Sigmoid colon (tissue), 7 donors: Measurements from ENCODE around the gene FEM1A. TPM values are rescaled to one million over a fixed set of nuclear protein-coding genes. Genes with fewer than 3 reads are reported as not detected.

Experiments
- DNase-seq: peaks from one replicate; pipeline ENCODE4 v3.0.0-alpha.2; 2019
- H3K27ac ChIP-seq, 4 donors: fragments of 200-600 bp; sonication (generic); one replicate each; pipeline ENCODE4 v1.5.1; 2016 to 2019; ENCODE audit warnings: mild to moderate bottlenecking in 1 of 4
- H3K27me3 ChIP-seq, 3 donors: fragments of 200-600 bp; sonication (generic); one replicate each; pipeline ENCODE4 v1.5.1; 2019; ENCODE audit warnings: mild to moderate bottlenecking in 1 of 3
- H3K36me3 ChIP-seq, 4 donors: fragments of 200-600 bp; sonication (generic); one replicate each; pipeline ENCODE4 v1.5.1; 2016 to 2019
- H3K4me1 ChIP-seq, 4 donors: fragments of 200-600 bp; sonication (generic); one replicate each; pipeline ENCODE4 v1.5.1; 2017 to 2019
- H3K4me3 ChIP-seq, 4 donors: fragments of 200-600 bp; sonication (generic); one replicate each; pipeline ENCODE4 v1.5.1; 2017 to 2019; ENCODE audit warnings: mild to moderate bottlenecking in 2 of 4, moderate library complexity in 1 of 4
- H3K9me3 ChIP-seq, 4 donors: fragments of 200-600 bp in 3 of 4; sonication (generic) in 3 of 4; one replicate each; pipeline versions ENCODE4 v1.5.1 to v1.6.1; 2013 to 2019
- CTCF ChIP-seq, 4 experiments: fragments of 450-650 bp in 3 of 4; fragments of 200-600 bp in 1 of 4; IDR thresholded peaks; one replicate each; pipeline ENCODE4 v1.5.1; 2016 to 2019; ENCODE audit warnings: antibody characterized with exemption in 4 of 4, mild to moderate bottlenecking in 3 of 4, moderate library complexity in 2 of 4
- EP300 ChIP-seq, 4 donors: sonication (generic); formaldehyde crosslinking; IDR thresholded peaks; one replicate each; pipeline ENCODE4 v1.6.1; 2017; ENCODE audit warnings: antibody characterized with exemption in 4 of 4
- POLR2A ChIP-seq, 2 donors: fragments of 450-650 bp; IDR thresholded peaks; one replicate each; pipeline ENCODE4 v1.6.1; 2016; ENCODE audit warnings: antibody characterized with exemption in 2 of 2, mild to moderate bottlenecking in 2 of 2, moderate library complexity in 2 of 2
- POLR2AphosphoS5 ChIP-seq, 4 donors: sonication (generic); formaldehyde crosslinking; IDR thresholded peaks; one replicate each; pipeline ENCODE4 v1.6.1; 2017; ENCODE audit warnings: antibody characterized with exemption in 4 of 4
- WGBS, 2 donors: extraction: QIAGEN DNeasy Blood & Tissue Kit; methylation state at CpG; one replicate each; pipeline ENCODE4 v1.1.7; 2013; 5-methylcytosine and 5-hydroxymethylcytosine counted together
- intact Hi-C: fragments of 100-400 bp; cut with DNase I; formaldehyde crosslinking; loops from one replicate; pipeline ENCODE4 v1.15.1; 2023
- polyA plus RNA-seq, 3 donors: library from polyadenylated mRNA; stranded (reverse); fragments of 200-250 nt; gene quantifications; one replicate each; pipeline ENCODE4 v1.2.3, GENCODE V29; 2013
- total RNA-seq, 4 donors: library from RNA; depleted of rRNA; stranded (reverse); fragments of >200 nt; gene quantifications; one replicate each; pipeline ENCODE4 v1.1.0, GENCODE V29; 2016
- donor health status: healthy with polysubstance abuse.
- donor health status: Bipolar disorder and iron deficiency.
- donor health status: healthy.

FEM1A gene
- total and polyA plus RNA-seq, 7 donors: 3.0 to 12.9 (median 10.2) TPM

GRCh38 chr19:4772566-4772965, 19.0 kb upstream of the FEM1A start:
- WGBS, 2 donors: 32 to 56% methylated on average over 2 of the region's 2 CpGs
- no peaks in the 10 kb centered on the region for H3K9me3 ChIP-seq
- no peak for TF ChIP-seq EP300 (IDR thresholded peaks at IDR 0.05)
- TF ChIP-seq CTCF (IDR thresholded peaks at IDR 0.05): no peak
- no peak for TF ChIP-seq POLR2A (IDR thresholded peaks at IDR 0.05)
- no peak for TF ChIP-seq POLR2AphosphoS5 (IDR thresholded peaks at IDR 0.05)
- DNase-seq: no peak
- H3K27ac ChIP-seq: no peak overlapping the region
- no peaks in the 10 kb centered on the region for H3K4me1 ChIP-seq
- H3K27me3 ChIP-seq: peaks cover 0 to 5% (median 0%) of the 10 kb centered on the region in 3 donors
- intact Hi-C loops: no loop called here
- no peaks in the 10 kb centered on the region for H3K36me3 ChIP-seq
- no peak overlapping the region for H3K4me3 ChIP-seq

GRCh38 chr19:4773047-4773640, 18.4 kb upstream of the FEM1A start:
- Histone ChIP-seq H3K9me3 (no peaks in the 10 kb centered on the region), H3K27ac (no peak overlapping the region), H3K36me3 (no peaks in the 10 kb centered on the region), H3K4me3 (no peak overlapping the region), H3K27me3 (peaks cover 0 to 5% (median 0%) of the 10 kb centered on the region in 3 donors), H3K4me1 (no peaks in the 10 kb centered on the region)
- DNase-seq: no peak
- WGBS, 2 donors: 40 to 67% methylated on average over 9 of the region's 9 CpGs
- intact Hi-C loops: no loop called here
- TF ChIP-seq CTCF (IDR thresholded peaks at IDR 0.05) (no peak), EP300 (IDR thresholded peaks at IDR 0.05) (no peak), POLR2A (IDR thresholded peaks at IDR 0.05) (no peak), POLR2AphosphoS5 (IDR thresholded peaks at IDR 0.05) (no peak)

- whole genome bisulfite sequencing, 2 donors: 51 to 52% methylated on average over 3 of the region's 3 CpGs
- no peaks in the 10 kb centered on the region for H3K36me3 ChIP-seq
- intact Hi-C loops: no loop called here
Measured at GRCh38 chr19:4774136-4774535, 17.4 kb upstream of the FEM1A start.

GRCh38 chr19:4775627-4776152, 15.8 kb upstream of the FEM1A start:
- TF ChIP-seq POLR2A (IDR thresholded peaks at IDR 0.05) (no peak), CTCF (IDR thresholded peaks at IDR 0.05) (no peak), POLR2AphosphoS5 (IDR thresholded peaks at IDR 0.05) (no peak), EP300 (IDR thresholded peaks at IDR 0.05) (no peak)
- 62 to 78% methylated on average over 5 of the region's 5 CpGs for WGBS, 2 donors
- no peaks in the 10 kb centered on the region for H3K4me1 ChIP-seq
- H3K9me3 ChIP-seq: no peaks in the 10 kb centered on the region
- intact Hi-C loops: no loop called here
- peaks cover 0 to 5% (median 0%) of the 10 kb centered on the region in 3 donors for H3K27me3 ChIP-seq
- no peak overlapping the region for H3K4me3 ChIP-seq
- no peak for DNase-seq
- no peak overlapping the region for H3K27ac ChIP-seq
- no peaks in the 10 kb centered on the region for H3K36me3 ChIP-seq

More at GRCh38 chr19:4774136-4774535, 17.4 kb upstream of the FEM1A start:
- Histone ChIP-seq H3K4me3 (no peak overlapping the region), H3K27me3 (peaks cover 0 to 5% (median 0%) of the 10 kb centered on the region in 3 donors), H3K27ac (no peak overlapping the region), H3K4me1 (no peaks in the 10 kb centered on the region), H3K9me3 (no peaks in the 10 kb centered on the region)
- no peak for DNase-seq
- TF ChIP-seq CTCF (IDR thresholded peaks at IDR 0.05): no peak
- TF ChIP-seq EP300 (IDR thresholded peaks at IDR 0.05): no peak
- TF ChIP-seq POLR2A (IDR thresholded peaks at IDR 0.05): no peak
- no peak for TF ChIP-seq POLR2AphosphoS5 (IDR thresholded peaks at IDR 0.05)
